Ishikawa (cell line): ENCODE measurements around the gene SPRED1.

Source experiments
- FOXM1 ChIP-seq: IDR thresholded peaks from 2 replicates; pipeline ENCODE4 v1.6.1; 2012; ENCODE audit warnings: low read depth, borderline replicate concordance
- RAD21 ChIP-seq: IDR thresholded peaks from 2 replicates; pipeline ENCODE4 v1.6.1; 2012; ENCODE audit warnings: low read depth
- TF ChIP-seq, protein P1 (sequence below): IDR thresholded peaks from 2 replicates; pipeline ENCODE4 v1.6.1; 2012; ENCODE audit warnings: low read depth, mild to moderate bottlenecking
- TF ChIP-seq, protein P2 (sequence below): IDR thresholded peaks from 2 replicates; pipeline ENCODE4 v1.6.1; 2012

DNA sequence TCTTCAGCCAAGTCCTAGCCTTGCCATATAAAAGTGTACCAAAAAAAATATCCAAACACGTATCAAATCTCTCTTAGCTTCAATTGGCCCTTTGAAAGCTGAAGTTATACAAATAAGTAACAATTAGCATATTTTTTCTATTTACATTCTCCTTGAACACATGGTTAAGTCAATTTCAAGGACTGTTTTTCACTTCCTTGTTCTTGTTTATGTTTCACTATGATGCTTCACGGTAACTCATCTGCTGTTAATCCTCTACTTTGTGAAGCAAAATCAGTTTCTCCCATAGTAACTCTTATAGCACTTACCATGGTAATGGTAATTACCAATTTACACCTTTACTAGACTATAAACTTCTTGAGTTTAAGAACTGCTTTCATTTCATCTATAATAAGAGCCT lies 10.6 kb upstream of the SPRED1 start:
- no peak for TF ChIP-seq FOXM1
- TF ChIP-seq, protein P1, sequence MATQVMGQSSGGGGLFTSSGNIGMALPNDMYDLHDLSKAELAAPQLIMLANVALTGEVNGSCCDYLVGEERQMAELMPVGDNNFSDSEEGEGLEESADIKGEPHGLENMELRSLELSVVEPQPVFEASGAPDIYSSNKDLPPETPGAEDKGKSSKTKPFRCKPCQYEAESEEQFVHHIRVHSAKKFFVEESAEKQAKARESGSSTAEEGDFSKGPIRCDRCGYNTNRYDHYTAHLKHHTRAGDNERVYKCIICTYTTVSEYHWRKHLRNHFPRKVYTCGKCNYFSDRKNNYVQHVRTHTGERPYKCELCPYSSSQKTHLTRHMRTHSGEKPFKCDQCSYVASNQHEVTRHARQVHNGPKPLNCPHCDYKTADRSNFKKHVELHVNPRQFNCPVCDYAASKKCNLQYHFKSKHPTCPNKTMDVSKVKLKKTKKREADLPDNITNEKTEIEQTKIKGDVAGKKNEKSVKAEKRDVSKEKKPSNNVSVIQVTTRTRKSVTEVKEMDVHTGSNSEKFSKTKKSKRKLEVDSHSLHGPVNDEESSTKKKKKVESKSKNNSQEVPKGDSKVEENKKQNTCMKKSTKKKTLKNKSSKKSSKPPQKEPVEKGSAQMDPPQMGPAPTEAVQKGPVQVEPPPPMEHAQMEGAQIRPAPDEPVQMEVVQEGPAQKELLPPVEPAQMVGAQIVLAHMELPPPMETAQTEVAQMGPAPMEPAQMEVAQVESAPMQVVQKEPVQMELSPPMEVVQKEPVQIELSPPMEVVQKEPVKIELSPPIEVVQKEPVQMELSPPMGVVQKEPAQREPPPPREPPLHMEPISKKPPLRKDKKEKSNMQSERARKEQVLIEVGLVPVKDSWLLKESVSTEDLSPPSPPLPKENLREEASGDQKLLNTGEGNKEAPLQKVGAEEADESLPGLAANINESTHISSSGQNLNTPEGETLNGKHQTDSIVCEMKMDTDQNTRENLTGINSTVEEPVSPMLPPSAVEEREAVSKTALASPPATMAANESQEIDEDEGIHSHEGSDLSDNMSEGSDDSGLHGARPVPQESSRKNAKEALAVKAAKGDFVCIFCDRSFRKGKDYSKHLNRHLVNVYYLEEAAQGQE, result no peak
- no peak for TF ChIP-seq RAD21
- TF ChIP-seq, protein P2, sequence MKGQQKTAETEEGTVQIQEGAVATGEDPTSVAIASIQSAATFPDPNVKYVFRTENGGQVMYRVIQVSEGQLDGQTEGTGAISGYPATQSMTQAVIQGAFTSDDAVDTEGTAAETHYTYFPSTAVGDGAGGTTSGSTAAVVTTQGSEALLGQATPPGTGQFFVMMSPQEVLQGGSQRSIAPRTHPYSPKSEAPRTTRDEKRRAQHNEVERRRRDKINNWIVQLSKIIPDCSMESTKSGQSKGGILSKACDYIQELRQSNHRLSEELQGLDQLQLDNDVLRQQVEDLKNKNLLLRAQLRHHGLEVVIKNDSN, result no peak
